Measurements from ENCODE around the gene GDF10.

Gene GDF10

GRCh38 chr10:47357131-47357582 is 57.2 kb downstream of the GDF10 start (continued):
- TF ChIP-seq ZNF398 (tag by site-specific recombination; IDR thresholded peaks at IDR 0.05) (no peak), KLF8 (tag by site-specific recombination; IDR thresholded peaks at IDR 0.05) (no peak)

GRCh38 chr10:47357911-47358310 is 57.9 kb downstream of the GDF10 start:
- CTCF ChIA-PET: interaction anchor here (1.1 to 1.9 kb wide), 3 partner anchors 10 to 333 kb away, joined by 3 to 4 read pairs (median 4); no protein-coding TSS in a partner anchor
- TF ChIP-seq ZNF394 (tag by site-specific recombination; IDR thresholded peaks at IDR 0.05; ENCODE audit: borderline replicate concordance): no peak
- no peak for TF ChIP-seq ZNF404 (tag by site-specific recombination; IDR thresholded peaks at IDR 0.05)
- TF ChIP-seq ZNF10 (tag by site-specific recombination; IDR thresholded peaks at IDR 0.05): no peak
- TF ChIP-seq ZBTB17 (tag by site-specific recombination; IDR thresholded peaks at IDR 0.05): no peak
- no peak for TF ChIP-seq ZSCAN5A (tag by site-specific recombination; IDR thresholded peaks at IDR 0.05)
- no peak for TF ChIP-seq ZNF555 (tag by site-specific recombination; conservative IDR thresholded peaks at IDR 0.05)
- no peak for TF ChIP-seq ZNF692 (tag by site-specific recombination; IDR thresholded peaks at IDR 0.05)
- TF ChIP-seq ZNF645 (tag by site-specific recombination; IDR thresholded peaks at IDR 0.05): no peak
- no peak for TF ChIP-seq MYNN (tag by site-specific recombination; IDR thresholded peaks at IDR 0.05; ENCODE audit: borderline replicate concordance)
- no peak for TF ChIP-seq SCRT2 (tag by site-specific recombination; IDR thresholded peaks at IDR 0.05)
- TF ChIP-seq ZNF280D (tag by site-specific recombination; IDR thresholded peaks at IDR 0.05): no peak
- TF ChIP-seq ZNF560 (tag by site-specific recombination; IDR thresholded peaks at IDR 0.05; ENCODE audit: borderline replicate concordance): no peak
- no peak for TF ChIP-seq REST (tag by site-specific recombination; IDR thresholded peaks at IDR 0.05)
- no peak for TF ChIP-seq ZNF221 (tag by site-specific recombination; IDR thresholded peaks at IDR 0.05; ENCODE audit: borderline replicate concordance)
- TF ChIP-seq ZNF76 (tag by site-specific recombination; IDR thresholded peaks at IDR 0.05; ENCODE audit: borderline replicate concordance, low read depth): no peak
- TF ChIP-seq PRDM1 (tag by site-specific recombination; IDR thresholded peaks at IDR 0.05): no peak
- H3K4me1 ChIP-seq (ENCODE audit: control insufficient read depth, insufficient read depth, low read length): no peaks in the 10 kb centered on the region
- H3K27ac ChIP-seq (ENCODE audit: extremely low read depth, low read depth, low read length): no peak overlapping the region
- POLR2A ChIA-PET: no interaction called here
- H3K4me3 ChIP-seq (ENCODE audit: low read depth, low read length): no peak overlapping the region
- no peaks in the 10 kb centered on the region for H3K9me3 ChIP-seq (ENCODE audit: control insufficient read depth, insufficient read depth, low read depth, low read length)
- no peaks in the 10 kb centered on the region for H3K36me3 ChIP-seq (ENCODE audit: control insufficient read depth in 2 of 2, insufficient read depth in 1 of 2, low read length in 2 of 2)
